Spinal cord (tissue), 10 donors: ENCODE results near the gene CCDC27. TPM values are rescaled to one million over a fixed set of nuclear protein-coding genes. Genes with fewer than 3 reads are reported as not detected.

Experiments used
- DNase-seq, 6 donors: peaks; one replicate each; pipeline versions ENCODE4 v3.0.0 to v3.0.0-alpha.2; 2013 to 2015; ENCODE audit warnings: low spot score in 6 of 6, low read depth in 4 of 6
- H3K27ac ChIP-seq: one replicate; pipeline ENCODE4 v1.5.1; 2013; ENCODE audit warnings: low read depth, low read length, control low read depth
- H3K27me3 ChIP-seq: one replicate; pipeline ENCODE4 v1.6.1; 2013; ENCODE audit warnings: low read length; ENCODE audit not compliant: control insufficient read depth, insufficient read depth
- H3K36me3 ChIP-seq: one replicate; pipeline ENCODE4 v1.6.1; 2013; ENCODE audit warnings: low read length; ENCODE audit not compliant: control insufficient read depth, insufficient read depth
- H3K4me1 ChIP-seq: one replicate; pipeline ENCODE4 v1.6.1; 2013; ENCODE audit warnings: low read length; ENCODE audit not compliant: control insufficient read depth, insufficient read depth
- H3K4me3 ChIP-seq: one replicate; pipeline ENCODE4 v1.5.1; 2013; ENCODE audit warnings: low read depth, low read length, control low read depth
- H3K9me3 ChIP-seq: one replicate; pipeline ENCODE4 v1.6.1; 2013; ENCODE audit warnings: low read length; ENCODE audit not compliant: control insufficient read depth, insufficient read depth
- WGBS: methylation state at CpG from one replicate; pipeline ENCODE4 v1.1.5; 2013; ENCODE audit warnings: missing lambda C conversion rate; ENCODE audit not compliant: insufficient coverage; 5-methylcytosine and 5-hydroxymethylcytosine counted together
- polyA plus RNA-seq, 2 donors: library from polyadenylated mRNA; unstranded; fragments of 120-200 nt; gene quantifications; one replicate each; pipeline ENCODE4 v1.2.1, GENCODE V29; 2013; ENCODE audit not compliant: insufficient read length in 2 of 2
- total RNA-seq, 2 donors: library from RNA; depleted of rRNA in 1 of 2; stranded (reverse); fragments of 120-200 nt in 1 of 2; fragments of >200 nt in 1 of 2; gene quantifications; one replicate each; pipeline versions ENCODE4 v1.2.3 to v1.2.4, GENCODE V29; 2013 to 2014
- donor health status: healthy.

CCDC27 gene
- total and polyA plus RNA-seq, 4 donors, result 0.11 to 0.26 TPM; not detected in 2

- WGBS, result 85% methylated on average over 11 of the region's 13 CpGs
- H3K36me3 ChIP-seq, result peaks cover 73% of the 10 kb centered on the region
Observed at GRCh38 chr1:3735688-3736087, 16.6 kb upstream of the CCDC27 start.

GRCh38 chr1:3736131-3736561 is 16.1 kb upstream of the CCDC27 start:
- Histone ChIP-seq H3K27ac (no peak overlapping the region), H3K4me1 (peaks cover 22% of the 10 kb centered on the region)

More at GRCh38 chr1:3735688-3736087, 16.6 kb upstream of the CCDC27 start:
- Histone ChIP-seq H3K27me3 (peaks cover 12% of the 10 kb centered on the region), H3K27ac (no peak overlapping the region), H3K4me1 (peaks cover 27% of the 10 kb centered on the region), H3K9me3 (no peaks in the 10 kb centered on the region), H3K4me3 (no peak overlapping the region)
- DNase-seq, result no peak

GRCh38 chr1:3736708-3737107 is 15.5 kb upstream of the CCDC27 start:
- peaks cover 12% of the 10 kb centered on the region for H3K27me3 ChIP-seq
- H3K36me3 ChIP-seq, result peaks cover 82% of the 10 kb centered on the region
- H3K27ac ChIP-seq, result no peak overlapping the region
- peaks cover 17% of the 10 kb centered on the region for H3K4me1 ChIP-seq
- no peak overlapping the region for H3K4me3 ChIP-seq
- no peak for DNase-seq
- H3K9me3 ChIP-seq, result no peaks in the 10 kb centered on the region
- 94% methylated on average over 12 of the region's 14 CpGs for WGBS

More at GRCh38 chr1:3736131-3736561, 16.1 kb upstream of the CCDC27 start:
- Histone ChIP-seq H3K36me3 (peaks cover 77% of the 10 kb centered on the region), H3K27me3 (peaks cover 12% of the 10 kb centered on the region), H3K4me3 (no peak overlapping the region), H3K9me3 (no peaks in the 10 kb centered on the region)
- no peak for DNase-seq
- WGBS, result 85% methylated on average over 13 of the region's 13 CpGs

- no peak overlapping the region for H3K4me3 ChIP-seq
- no peaks in the 10 kb centered on the region for H3K4me1 ChIP-seq
- 94% methylated on average over 12 of the region's 12 CpGs for WGBS
- no peak for DNase-seq
- no peak overlapping the region for H3K27ac ChIP-seq
- no peaks in the 10 kb centered on the region for H3K9me3 ChIP-seq
- H3K27me3 ChIP-seq, result no peaks in the 10 kb centered on the region
- peaks cover 92% of the 10 kb centered on the region for H3K36me3 ChIP-seq
Observed at GRCh38 chr1:3738943-3739342, 13.3 kb upstream of the CCDC27 start.

- Histone ChIP-seq H3K36me3 (peaks cover 90% of the 10 kb centered on the region), H3K27me3 (no peaks in the 10 kb centered on the region), H3K9me3 (no peaks in the 10 kb centered on the region), H3K4me1 (peaks cover 6% of the 10 kb centered on the region), H3K4me3 (no peak overlapping the region), H3K27ac (no peak overlapping the region)
- no peak for DNase-seq
- WGBS, result 84% methylated on average over 8 of the region's 9 CpGs
Observed at GRCh38 chr1:3740042-3740441, 12.2 kb upstream of the CCDC27 start.

GRCh38 chr1:3740752-3741151 is 11.5 kb upstream of the CCDC27 start:
- Histone ChIP-seq H3K4me1 (peaks cover 13% of the 10 kb centered on the region), H3K27me3 (no peaks in the 10 kb centered on the region), H3K27ac (no peak overlapping the region), H3K4me3 (no peak overlapping the region), H3K36me3 (peaks cover 90% of the 10 kb centered on the region), H3K9me3 (no peaks in the 10 kb centered on the region)
- no peak for DNase-seq
- 96% methylated on average over 9 of the region's 13 CpGs for WGBS

GRCh38 chr1:3741566-3742438 is 10.4 kb upstream of the CCDC27 start:
- peaks cover 24% of the 10 kb centered on the region for H3K4me1 ChIP-seq
- H3K36me3 ChIP-seq, result peaks cover 84% of the 10 kb centered on the region
- H3K27me3 ChIP-seq, result no peaks in the 10 kb centered on the region
- WGBS, result 96% methylated on average over 19 of the region's 22 CpGs
- no peak overlapping the region for H3K27ac ChIP-seq
- no peak for DNase-seq
- H3K4me3 ChIP-seq, result no peak overlapping the region
- no peaks in the 10 kb centered on the region for H3K9me3 ChIP-seq

GRCh38 chr1:3742439-3743298 is 9.6 kb upstream of the CCDC27 start:
- Histone ChIP-seq H3K36me3 (peaks cover 77% of the 10 kb centered on the region), H3K27me3 (no peaks in the 10 kb centered on the region), H3K9me3 (no peaks in the 10 kb centered on the region), H3K27ac (no peak overlapping the region), H3K4me1 (peaks cover 28% of the 10 kb centered on the region), H3K4me3 (no peak overlapping the region)
- 97% methylated on average over 22 of the region's 24 CpGs for WGBS
- DNase-seq, result no peak

GRCh38 chr1:3743421-3743820 is 8.8 kb upstream of the CCDC27 start:
- peaks cover 33% of the 10 kb centered on the region for H3K4me1 ChIP-seq

More at GRCh38 chr1:3743421-3743820, 8.8 kb upstream of the CCDC27 start:
- 58% methylated on average over 2 of the region's 4 CpGs for WGBS
- Histone ChIP-seq H3K36me3 (peaks cover 70% of the 10 kb centered on the region), H3K9me3 (no peaks in the 10 kb centered on the region), H3K27me3 (no peaks in the 10 kb centered on the region), H3K27ac (no peak overlapping the region), H3K4me3 (no peak overlapping the region)
- DNase-seq, result no peak
